Measurements from ENCODE around the gene FAM180A.
"Not testable (repeated sequence)": the region's sequence is repeated elsewhere in the genome, so short reads cannot be mapped to it uniquely, and the experiment has no call there.

The FAM180A gene

GRCh38 chr7:135748770-135749169 is at the start of gene FAM180A:
FAM180A (minus strand) TSS chr7:135748813; CDS start chr7:135748580, 233 bp downstream.
- DNase-seq (ENCODE audit: extremely low read depth in 1 of 2, low read depth in 1 of 2) = no peak

- DNase-seq (ENCODE audit: extremely low read depth in 1 of 2, low read depth in 1 of 2) = no peak
Measured at GRCh38 chr7:135798095-135798494, 49.5 kb upstream of the FAM180A start.

- no peak for DNase-seq (ENCODE audit: extremely low read depth in 1 of 2, low read depth in 1 of 2)
Measured at GRCh38 chr7:135795846-135796570, 47.4 kb upstream of the FAM180A start.

GRCh38 chr7:135793841-135794240 is 45.2 kb upstream of the FAM180A start:
- no peak for DNase-seq (ENCODE audit: extremely low read depth in 1 of 2, low read depth in 1 of 2)

GRCh38 chr7:135792866-135793265 is 44.3 kb upstream of the FAM180A start:
- no peak for DNase-seq (ENCODE audit: extremely low read depth in 1 of 2, low read depth in 1 of 2)

GRCh38 chr7:135792363-135792668 is 43.7 kb upstream of the FAM180A start:
- no peak for DNase-seq (ENCODE audit: extremely low read depth in 1 of 2, low read depth in 1 of 2)

GRCh38 chr7:135791543-135792362 is 43.1 kb upstream of the FAM180A start:
- no peak for DNase-seq (ENCODE audit: extremely low read depth in 1 of 2, low read depth in 1 of 2)

GRCh38 chr7:135790371-135790977 is 41.9 kb upstream of the FAM180A start:
- no peak for DNase-seq (ENCODE audit: extremely low read depth in 1 of 2, low read depth in 1 of 2)

GRCh38 chr7:135789956-135790355 is 41.3 kb upstream of the FAM180A start:
- DNase-seq (ENCODE audit: extremely low read depth in 1 of 2, low read depth in 1 of 2) = no peak

GRCh38 chr7:135789431-135789830 is 40.8 kb upstream of the FAM180A start:
- no peak for DNase-seq (ENCODE audit: extremely low read depth in 1 of 2, low read depth in 1 of 2)

GRCh38 chr7:135786911-135787310 is 38.3 kb upstream of the FAM180A start:
- DNase-seq (ENCODE audit: extremely low read depth in 1 of 2, low read depth in 1 of 2) = no peak

GRCh38 chr7:135785065-135785464 is 36.5 kb upstream of the FAM180A start:
- no peak for DNase-seq (ENCODE audit: extremely low read depth in 1 of 2, low read depth in 1 of 2)

GRCh38 chr7:135784013-135784412 is 35.4 kb upstream of the FAM180A start:
- DNase-seq (ENCODE audit: extremely low read depth in 1 of 2, low read depth in 1 of 2) = no peak

- DNase-seq (ENCODE audit: extremely low read depth in 1 of 2, low read depth in 1 of 2) = no peak
Measured at GRCh38 chr7:135782801-135783200, 34.2 kb upstream of the FAM180A start.

- no peak for DNase-seq (ENCODE audit: extremely low read depth in 1 of 2, low read depth in 1 of 2)
Measured at GRCh38 chr7:135782377-135782776, 33.8 kb upstream of the FAM180A start.

- DNase-seq (ENCODE audit: extremely low read depth in 1 of 2, low read depth in 1 of 2) = no peak
Measured at GRCh38 chr7:135777626-135778398, 29.2 kb upstream of the FAM180A start.

GRCh38 chr7:135775915-135776314 is 27.3 kb upstream of the FAM180A start:
- DNase-seq (ENCODE audit: extremely low read depth in 1 of 2, low read depth in 1 of 2) = not testable (repeated sequence)

GRCh38 chr7:135775230-135775629 is 26.6 kb upstream of the FAM180A start:
- no peak for DNase-seq (ENCODE audit: extremely low read depth in 1 of 2, low read depth in 1 of 2)

GRCh38 chr7:135774284-135774683 is 25.7 kb upstream of the FAM180A start:
- DNase-seq (ENCODE audit: extremely low read depth in 1 of 2, low read depth in 1 of 2) = no peak

- DNase-seq (ENCODE audit: extremely low read depth in 1 of 2, low read depth in 1 of 2) = no peak
Measured at GRCh38 chr7:135773464-135773863, 24.9 kb upstream of the FAM180A start.

GRCh38 chr7:135772639-135773222 is 24.1 kb upstream of the FAM180A start:
- no peak for DNase-seq (ENCODE audit: extremely low read depth in 1 of 2, low read depth in 1 of 2)
